Stimulated activated CD8-positive, alpha-beta memory T cell treated with anti-CD3 and anti-CD28 coated beads, Interleukin-4, amount 100 ng/mL, for 1 hour (primary cell): ENCODE data around the gene PTPRS.
"Not testable (repeated sequence)": the region's sequence is repeated elsewhere in the genome, so short reads cannot be mapped to it uniquely, and the experiment has no call there.

Experiments
- DNase-seq, 2 donors: peaks; one replicate each; pipeline ENCODE4 v3.0.0-alpha.2; 2020; ENCODE audit warnings: low read depth in 2 of 2, low spot score in 1 of 2

Gene PTPRS

DNA sequence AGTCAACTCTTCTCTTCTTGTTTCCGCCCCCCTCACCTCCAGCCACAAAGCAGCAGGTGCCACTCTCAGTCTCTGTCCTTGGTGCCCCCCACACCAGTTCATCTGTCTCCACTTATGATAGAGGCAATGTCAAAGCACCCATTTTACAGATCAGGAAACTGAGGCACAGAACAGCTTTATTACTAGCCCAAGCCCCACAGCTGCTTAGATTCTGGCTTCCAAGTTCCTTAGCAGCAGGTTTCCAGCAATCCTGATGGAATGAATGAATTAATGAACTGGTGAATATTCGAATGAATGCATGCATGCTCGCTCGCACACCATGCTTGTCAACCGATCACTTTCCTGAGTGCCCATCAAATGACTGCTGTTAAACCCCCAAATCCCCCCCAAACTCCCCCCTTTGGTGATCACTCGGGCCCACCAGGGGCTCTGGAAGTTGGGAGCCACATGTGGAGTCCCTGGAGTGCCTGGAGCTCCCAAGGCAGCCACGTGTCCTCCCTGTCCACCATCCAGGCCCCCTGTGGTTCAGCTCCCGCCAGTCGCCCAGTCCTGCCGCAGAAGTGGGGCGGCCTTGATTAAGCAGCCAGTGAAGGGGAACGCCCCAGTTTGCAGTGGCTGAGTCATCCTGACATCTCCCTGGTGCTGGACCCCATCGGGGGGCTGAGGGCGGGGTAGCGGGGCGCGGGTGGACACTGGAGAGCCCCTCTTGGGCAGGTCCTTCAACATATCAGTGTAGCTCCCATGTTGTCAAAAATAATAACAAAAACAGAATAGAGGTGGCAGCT, 6.8 kb downstream of the PTPRS start:
- no peak for DNase-seq

DNA sequence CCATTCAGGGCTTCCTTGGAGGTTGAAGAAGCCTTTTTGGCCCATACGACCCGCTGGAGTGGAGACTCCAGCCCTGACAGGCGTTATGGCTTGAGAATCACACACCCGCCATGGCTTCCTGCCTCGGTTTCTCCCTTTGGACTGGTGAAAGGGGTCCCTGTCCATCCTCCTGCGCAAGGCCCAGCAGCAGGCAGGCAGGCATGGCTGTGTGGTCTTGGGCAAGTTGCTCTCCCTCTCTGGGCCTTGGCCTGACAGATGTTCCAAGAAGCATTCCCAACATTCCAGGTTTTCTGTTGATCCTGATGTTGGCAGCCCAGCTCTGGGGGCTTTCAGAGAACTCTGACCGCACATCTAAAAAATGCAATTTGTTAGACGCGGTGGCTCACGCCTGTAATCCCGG, 8.1 kb downstream of the PTPRS start:
- DNase-seq = no peak

DNA sequence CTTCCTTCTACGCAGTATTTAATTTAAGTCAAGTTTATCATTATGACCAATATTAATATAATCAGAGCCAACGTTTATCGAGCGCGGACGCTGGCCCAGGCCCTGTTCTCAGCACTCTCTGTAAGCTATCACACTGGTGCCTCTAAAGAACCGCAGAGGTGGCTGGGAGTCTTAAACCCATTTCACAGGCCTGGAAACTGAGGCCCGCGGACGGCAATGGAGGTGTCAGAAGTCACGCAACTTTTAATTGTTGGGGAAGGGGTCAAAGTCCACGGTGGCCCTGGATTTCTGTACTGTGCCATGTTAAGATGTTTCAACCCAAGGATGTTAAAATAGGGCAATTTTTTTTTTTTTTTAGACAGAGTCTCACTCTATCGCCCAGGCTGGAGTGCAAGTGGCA, 8.8 kb downstream of the PTPRS start:
- DNase-seq = no peak

- no peak for DNase-seq
Measured at GRCh38 chr19:5330307-5330720, 10.3 kb downstream of the PTPRS start.

DNA sequence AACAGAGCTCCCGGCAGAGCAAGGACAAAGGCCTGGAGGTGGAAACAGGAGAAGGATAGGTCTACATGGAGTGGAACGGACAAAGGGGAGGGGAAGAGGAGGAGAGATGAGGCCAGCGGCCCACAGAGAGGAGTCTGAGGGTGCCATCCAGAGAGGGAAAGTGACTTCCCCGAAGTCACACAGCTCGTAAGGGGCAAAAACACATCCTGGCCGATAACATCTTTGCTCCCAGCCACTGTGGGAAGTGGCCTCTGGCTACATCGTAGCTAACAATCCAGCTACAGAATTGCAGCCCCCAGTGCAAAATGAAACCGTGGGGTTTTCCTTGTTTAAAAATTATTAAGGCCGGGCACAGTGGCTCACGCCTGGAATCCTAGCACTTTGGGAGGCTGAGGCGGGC, 11.5 kb downstream of the PTPRS start:
- DNase-seq = no peak

GRCh38 chr19:5328407-5328806, 12.2 kb downstream of the PTPRS start:
- not testable (repeated sequence) for DNase-seq

- DNase-seq = no peak
Measured at GRCh38 chr19:5326986-5327623, 13.5 kb downstream of the PTPRS start.

- DNase-seq = no peak
Measured at GRCh38 chr19:5326545-5326944, 14.1 kb downstream of the PTPRS start.

GRCh38 chr19:5324947-5325346, 15.7 kb downstream of the PTPRS start:
- DNase-seq = no peak

- no peak for DNase-seq
Measured at GRCh38 chr19:5323475-5323811, 17.2 kb downstream of the PTPRS start.

DNA sequence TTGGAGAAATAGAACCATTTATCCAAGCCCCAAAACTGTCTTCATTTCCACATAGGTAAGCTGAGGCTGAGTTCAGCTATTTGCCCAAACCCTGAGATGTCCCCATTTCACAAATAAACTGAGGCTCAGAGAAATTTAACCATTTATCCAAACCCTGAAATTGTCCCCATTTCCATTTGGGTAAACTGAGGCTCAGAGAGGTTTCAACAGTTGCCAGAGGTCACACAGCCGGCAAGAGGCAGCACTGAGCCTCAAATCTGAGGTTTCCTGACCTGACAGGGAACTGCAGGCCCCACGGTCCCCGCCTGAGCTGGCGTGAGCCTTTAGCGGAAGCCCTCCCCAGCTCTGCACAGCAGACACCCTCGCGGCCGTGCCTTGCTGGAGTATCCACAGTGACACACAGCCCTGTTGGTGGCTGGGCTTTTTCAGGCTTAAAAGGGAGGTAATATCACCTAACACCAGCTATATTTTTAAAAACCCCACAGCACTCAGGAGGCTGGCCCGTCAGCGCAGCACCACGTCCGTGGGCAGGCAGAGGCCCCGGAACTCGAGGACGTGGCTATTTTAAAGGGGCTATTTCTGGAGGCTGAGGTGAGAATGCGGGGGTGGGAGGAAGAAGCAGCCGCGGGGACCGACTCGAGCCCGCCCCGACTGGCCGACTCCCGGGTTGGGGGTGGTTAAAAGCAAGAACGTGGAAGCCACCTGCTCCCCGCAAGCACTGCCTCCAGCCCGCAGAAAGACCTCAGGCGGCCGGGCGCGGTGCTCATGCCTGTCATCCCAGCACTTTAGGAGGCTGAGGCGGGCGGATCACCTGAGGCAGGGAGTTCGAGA, 18.5 kb downstream of the PTPRS start:
- DNase-seq = no peak

- DNase-seq = no peak
Measured at GRCh38 chr19:5321066-5321642, 19.5 kb downstream of the PTPRS start.

GRCh38 chr19:5319516-5319915, 21.1 kb downstream of the PTPRS start:
- no peak for DNase-seq

DNA sequence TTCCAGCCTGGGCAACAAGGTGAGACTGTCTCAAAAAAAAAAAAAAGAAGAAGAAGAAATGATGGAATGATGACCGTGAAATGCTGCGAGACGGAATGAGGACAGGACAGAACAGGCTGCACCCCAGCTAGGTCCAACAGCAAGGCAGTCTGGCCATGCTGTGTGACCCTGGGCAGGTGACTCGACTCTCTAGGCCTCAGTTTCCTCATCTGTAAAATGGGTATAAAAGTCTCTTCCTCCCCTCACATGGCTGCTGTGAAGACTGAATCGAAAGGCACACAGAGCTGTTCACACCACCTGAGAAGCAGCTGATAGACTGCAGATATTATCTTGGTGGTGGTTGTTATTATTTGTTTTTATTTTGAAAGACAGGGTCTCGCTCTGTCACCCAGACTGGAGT, 22.3 kb downstream of the PTPRS start:
- no peak for DNase-seq

DNA sequence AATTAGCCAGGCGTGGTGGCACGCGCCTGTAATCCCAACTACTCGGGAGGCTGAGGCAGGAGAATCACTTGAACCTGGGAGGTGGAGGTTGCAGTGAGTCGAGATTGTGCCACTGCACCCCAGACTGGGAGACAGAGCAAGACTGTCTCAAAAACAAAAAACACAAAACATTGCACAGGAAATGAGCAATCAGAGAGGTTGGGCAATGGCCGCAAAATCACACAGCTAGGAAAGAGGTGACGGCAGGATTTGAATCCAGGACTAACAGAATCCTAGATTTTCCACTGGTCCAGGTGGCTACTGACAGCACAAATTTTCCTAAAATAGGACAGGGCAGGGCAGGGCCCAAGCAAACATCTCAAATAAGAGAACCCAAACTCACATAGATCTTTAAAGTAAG, 23.3 kb downstream of the PTPRS start:
- no peak for DNase-seq

- no peak for DNase-seq
Measured at GRCh38 chr19:5316138-5316537, 24.5 kb downstream of the PTPRS start.

DNA sequence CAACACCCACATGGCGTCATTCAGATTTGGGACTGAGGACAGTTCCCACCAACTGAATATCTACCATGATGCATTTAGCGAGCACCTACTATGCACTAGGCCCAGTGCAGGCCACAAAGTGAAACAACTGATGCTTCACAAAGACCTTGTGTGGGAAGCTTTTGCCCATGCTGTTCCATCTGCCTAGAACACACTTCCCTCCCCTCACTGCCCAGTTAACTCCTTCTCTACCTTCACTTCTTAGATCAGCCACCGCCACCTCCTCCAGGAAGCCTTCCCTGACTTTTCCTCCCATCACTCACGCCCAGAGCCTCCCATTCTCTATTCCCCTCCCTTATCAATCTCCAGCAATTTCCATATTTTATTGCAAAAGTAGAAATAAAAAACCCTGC, 25.7 kb downstream of the PTPRS start:
- DNase-seq = no peak

DNA sequence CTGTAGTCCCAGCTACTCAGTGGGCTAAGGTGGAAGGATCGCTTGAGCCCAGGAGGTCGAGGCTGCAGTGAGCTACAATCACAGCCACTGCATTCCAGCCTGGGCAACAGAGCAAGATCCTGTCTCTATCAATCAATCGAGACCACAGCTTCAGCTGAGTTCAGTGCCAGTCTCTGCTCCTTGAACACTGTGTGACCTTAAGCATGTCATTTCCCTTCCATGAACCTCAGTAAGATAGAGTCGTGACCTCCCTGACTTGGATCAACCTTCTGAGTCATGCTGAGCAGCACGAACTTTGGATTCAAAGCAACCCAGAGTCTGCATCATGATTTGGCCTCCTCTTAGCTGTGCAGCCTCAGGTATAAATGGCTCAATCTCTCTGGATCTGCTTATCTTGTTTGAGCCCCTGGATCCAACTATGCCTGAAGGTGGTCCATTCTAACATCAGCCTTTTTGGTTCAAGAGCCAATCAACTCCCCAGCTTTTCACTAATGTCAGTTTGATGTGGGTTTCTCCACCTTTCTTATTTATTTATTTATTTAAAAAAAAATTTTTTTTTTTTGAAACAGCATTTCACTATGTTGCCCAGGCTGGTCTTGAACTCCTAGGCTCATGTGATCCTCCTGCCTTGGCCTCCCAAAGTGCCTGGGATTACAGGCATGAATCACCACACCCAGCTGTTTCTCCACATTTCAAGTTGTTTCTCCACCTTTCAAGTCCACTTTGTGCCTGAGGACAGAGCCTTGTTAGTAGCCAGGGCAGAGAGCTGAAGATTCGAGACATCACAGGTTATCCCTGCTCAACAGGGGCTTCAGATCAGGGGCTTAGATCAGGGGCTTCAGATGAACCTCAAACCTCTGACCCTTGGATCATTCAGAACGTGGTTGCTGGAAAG, 26.4 kb downstream of the PTPRS start:
- DNase-seq = no peak

- no peak for DNase-seq
Measured at GRCh38 chr19:5313307-5313706, 27.3 kb downstream of the PTPRS start.

DNA sequence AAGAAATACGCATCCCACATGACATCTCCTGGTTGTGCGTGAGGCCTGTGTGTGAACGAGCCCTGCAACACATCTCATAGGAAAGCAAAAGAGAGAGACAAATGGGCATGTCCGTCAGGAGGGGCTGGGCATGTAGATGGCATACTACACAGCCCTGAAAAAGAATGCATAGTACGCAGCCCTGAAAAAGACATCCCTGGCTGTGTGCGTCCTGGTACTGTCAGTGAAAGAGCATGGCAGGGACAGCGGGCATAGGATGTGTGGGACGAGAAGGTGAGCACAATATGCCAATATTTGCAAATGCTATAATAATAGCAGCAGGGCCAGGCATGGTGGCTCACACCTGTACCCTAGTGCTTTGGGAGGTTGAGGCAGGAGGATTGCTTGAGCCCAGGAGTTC, 28.6 kb downstream of the PTPRS start:
- DNase-seq = no peak
